HG03432 (cell line): ENCODE data around the gene CDKN2A.

Experiments used
- ATAC-seq: cut with Tn5 transposase; IDR thresholded peaks from one replicate; pipeline ENCODE4 v1.9.1; 2021; ENCODE audit warnings: mild to moderate bottlenecking, moderate library complexity; ENCODE audit not compliant: unreplicated experiment

CDKN2A gene

GRCh38 chr9:21945606-21946005 lies 48.6 kb downstream of the CDKN2A start:
- ATAC-seq, result no peak

DNA sequence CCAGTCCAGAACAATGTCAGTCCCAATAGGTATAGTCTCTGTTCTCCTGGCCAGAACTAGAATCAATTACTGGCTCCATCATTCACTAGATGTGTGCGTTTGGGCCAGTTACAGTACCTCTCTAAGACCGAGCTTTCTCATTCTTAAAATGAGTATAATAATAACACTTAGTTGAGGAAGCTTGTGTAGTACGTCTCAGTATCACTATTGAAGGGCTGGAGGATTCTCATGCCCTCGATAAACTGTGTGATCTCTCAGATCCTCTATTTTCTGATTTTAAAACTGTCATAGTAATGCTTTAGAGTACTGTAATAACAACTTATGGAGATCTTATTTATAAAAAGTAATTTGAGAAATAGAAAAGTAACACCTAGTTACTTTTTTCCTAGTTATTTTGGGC lies 50.7 kb downstream of the CDKN2A start:
- no peak for ATAC-seq

- ATAC-seq, result no peak
Observed at GRCh38 chr9:21941337-21941995, 52.7 kb downstream of the CDKN2A start.

DNA sequence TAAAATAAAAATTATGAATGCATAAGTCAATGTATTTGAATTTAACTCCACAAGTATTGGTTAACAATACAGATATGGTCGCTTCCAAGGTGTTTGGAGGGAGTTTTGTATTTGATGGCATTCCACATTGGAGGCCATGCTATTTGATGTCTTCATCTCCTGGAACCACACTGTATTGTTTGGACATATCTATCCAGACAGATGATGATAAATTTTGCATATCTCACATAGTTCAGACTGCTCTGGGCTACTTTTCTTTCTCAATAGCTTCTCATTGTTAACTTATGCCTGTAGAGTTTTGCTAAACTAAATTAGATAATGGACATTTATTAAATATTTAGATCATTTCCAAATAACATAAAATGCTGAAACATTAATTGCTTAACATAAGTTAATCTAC lies 58.0 kb downstream of the CDKN2A start:
- ATAC-seq, result no peak

- no peak for ATAC-seq
Observed at GRCh38 chr9:21935631-21936030, 58.6 kb downstream of the CDKN2A start.

DNA sequence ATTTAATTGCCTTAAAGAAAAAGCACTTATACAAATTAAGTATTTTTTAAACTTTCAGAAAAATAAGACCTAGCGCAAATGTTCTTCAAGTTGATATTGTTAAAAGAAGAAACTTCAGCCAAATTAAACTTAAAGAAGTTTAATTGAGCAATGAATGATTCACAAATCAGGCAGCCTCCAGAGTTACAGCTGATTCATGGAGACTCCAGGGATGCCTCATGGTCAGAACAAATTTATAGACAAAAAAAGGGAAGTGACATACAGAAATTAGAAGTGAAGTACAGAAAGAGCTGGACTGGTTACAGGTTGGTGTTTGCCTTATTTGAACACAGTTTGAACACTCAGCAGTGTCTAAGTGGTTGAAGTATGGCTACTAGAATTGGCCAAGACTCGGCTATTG lies 60.3 kb downstream of the CDKN2A start:
- ATAC-seq, result no peak

DNA sequence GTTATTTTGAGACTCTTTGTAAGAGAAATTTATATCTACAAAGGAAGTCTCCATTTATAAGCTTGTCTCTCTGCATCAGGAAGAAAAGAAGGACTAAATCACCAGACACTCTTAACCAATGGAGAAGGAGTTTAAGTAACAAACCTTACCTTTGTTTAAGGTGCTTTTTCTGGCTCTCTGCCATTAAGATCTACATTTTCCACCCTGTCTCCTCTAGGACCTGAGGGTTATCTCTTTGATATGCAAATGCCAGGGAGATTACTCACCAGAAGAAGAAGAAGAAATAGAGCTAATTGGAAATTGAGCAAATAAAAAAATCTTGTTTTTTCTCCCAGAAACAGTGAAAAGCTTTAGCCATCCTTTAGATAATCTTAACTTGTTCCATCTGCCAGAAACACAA lies 60.9 kb downstream of the CDKN2A start:
- ATAC-seq, result no peak

GRCh38 chr9:21931428-21931827 lies 62.8 kb downstream of the CDKN2A start:
- ATAC-seq, result no peak

DNA sequence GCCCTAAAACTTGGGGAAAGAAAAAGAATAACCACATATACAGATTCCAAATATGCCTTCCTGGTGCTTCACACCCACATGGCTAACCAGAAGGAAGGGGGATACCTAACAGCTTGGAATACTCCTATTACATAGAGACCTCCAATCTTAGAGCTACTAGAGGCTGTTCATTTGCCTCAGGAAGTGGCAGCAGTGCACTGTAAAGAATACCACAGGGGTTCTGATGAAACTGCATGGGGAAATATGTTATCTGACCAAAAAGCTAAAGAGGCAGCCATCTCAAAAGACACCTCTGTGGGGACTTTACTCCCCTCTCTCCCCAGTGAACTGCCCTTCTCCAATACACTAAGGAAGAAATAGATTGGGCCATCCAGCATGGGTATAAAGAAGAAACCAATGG lies 66.4 kb downstream of the CDKN2A start:
- no peak for ATAC-seq

DNA sequence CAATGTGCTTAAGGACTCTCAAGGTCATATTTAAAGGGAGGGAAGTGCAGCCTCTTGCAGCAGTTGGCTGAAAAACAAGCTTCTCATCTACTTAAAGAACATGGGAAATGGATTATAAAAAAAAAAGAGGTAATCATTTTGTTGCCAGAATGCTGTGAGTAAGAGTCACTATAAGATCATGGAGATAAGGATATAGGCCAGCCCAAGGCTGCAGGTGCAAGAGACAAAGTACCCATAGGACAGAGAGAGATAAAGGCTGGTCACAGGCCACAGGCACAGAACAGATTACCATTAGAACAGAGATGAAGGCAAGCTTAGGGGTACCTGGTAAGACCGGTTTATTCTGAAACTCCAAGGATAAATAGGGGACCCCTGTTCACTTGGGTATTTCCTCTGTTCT lies 70.5 kb downstream of the CDKN2A start:
- no peak for ATAC-seq

DNA sequence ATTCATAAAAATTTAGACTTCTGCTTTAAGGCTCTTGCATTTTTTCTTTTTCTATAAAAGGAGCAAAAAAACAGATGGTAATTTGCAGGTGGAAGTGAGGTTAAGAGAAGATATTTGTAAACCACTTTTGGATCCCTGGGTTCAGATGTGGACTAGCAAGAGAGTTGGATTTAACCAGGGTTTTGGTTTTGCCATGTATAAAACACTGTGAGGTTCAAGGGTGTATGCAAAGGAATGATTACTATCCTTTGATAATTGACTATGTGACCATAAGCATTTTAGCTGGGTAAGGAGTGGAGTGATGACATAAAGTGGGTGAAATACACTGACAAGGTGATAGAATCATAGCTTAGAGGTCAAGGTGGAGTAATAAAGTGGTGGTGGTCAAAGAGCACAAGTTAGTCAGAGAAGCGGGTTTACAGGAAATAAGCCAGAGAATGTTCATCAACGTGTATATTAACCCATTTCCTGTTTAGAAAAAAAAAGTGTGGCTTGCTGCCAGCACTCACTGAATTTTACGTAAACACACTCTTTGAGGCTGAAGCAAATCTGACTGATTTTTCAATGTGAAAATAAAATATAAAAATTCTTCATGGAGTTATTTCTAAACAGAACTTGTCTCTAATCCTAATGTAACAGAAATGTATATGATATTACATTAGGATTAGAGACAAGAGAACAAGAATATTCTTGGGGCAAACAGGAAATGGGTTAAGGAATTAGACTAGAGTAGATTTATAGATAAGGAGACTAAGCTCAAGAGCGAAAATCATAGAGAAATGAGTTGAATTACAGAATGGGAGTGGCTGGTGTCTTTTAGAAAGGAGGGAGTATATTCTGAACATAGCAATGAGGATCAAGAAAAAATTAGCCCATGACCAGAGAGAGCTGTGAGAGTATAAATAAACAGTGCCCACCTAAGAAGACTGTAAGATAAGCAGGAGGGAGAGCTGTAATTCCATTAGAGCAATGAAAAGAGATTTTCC lies 74.5 kb downstream of the CDKN2A start:
- peak; percentile 88 for ATAC-seq
